Vagina (tissue), 2 donors: ENCODE results near the gene C1QTNF2. TPM values are rescaled to one million over a fixed set of nuclear protein-coding genes. Genes with fewer than 3 reads are reported as not detected.

ENCODE experiments used
- DNase-seq, 2 donors: peaks; one replicate each; pipeline ENCODE4 v3.0.0-alpha.2; 2017; ENCODE audit errors: extremely low spot score in 2 of 2
- H3K27ac ChIP-seq: fragments of 200-600 bp; sonication (generic); one replicate; pipeline ENCODE4 v1.5.1; 2019
- H3K27me3 ChIP-seq: fragments of 200-600 bp; sonication (generic); one replicate; pipeline ENCODE4 v1.5.1; 2019
- H3K36me3 ChIP-seq, 2 donors: fragments of 200-600 bp; sonication (generic); one replicate each; pipeline ENCODE4 v1.5.1; 2017 to 2019
- H3K4me1 ChIP-seq: fragments of 200-600 bp; sonication (generic); one replicate; pipeline ENCODE4 v1.5.1; 2019
- H3K4me3 ChIP-seq, 2 donors: fragments of 200-600 bp; sonication (generic); 1 replicate in 1 of 2; 2 replicates in 1 of 2; pipeline ENCODE4 v1.5.1; 2016 to 2019
- H3K9me3 ChIP-seq: fragments of 200-600 bp; sonication (generic); one replicate; pipeline ENCODE4 v1.5.1; 2019
- POLR2A ChIP-seq, 2 donors: fragments of 450-650 bp; IDR thresholded peaks; one replicate each; pipeline ENCODE4 v1.6.1; 2017; ENCODE audit warnings: antibody characterized with exemption in 2 of 2, mild to moderate bottlenecking in 2 of 2, moderate library complexity in 2 of 2
- POLR2AphosphoS5 ChIP-seq, 2 donors: sonication (generic); formaldehyde crosslinking; IDR thresholded peaks; one replicate each; pipeline ENCODE4 v1.9.0; 2017; ENCODE audit warnings: antibody characterized with exemption in 2 of 2, mild to moderate bottlenecking in 2 of 2, low read depth in 1 of 2; ENCODE audit not compliant: insufficient read depth in 1 of 2
- intact Hi-C: fragments of 100-400 bp; cut with DNase I; formaldehyde crosslinking; loops from one replicate; pipeline ENCODE4 v1.15.1; 2023
- total RNA-seq: library from RNA; depleted of rRNA; stranded (reverse); fragments of >200 nt; gene quantifications from one replicate; pipeline ENCODE4 v1.2.3, GENCODE V29; 2016
- TF ChIP-seq, protein P1 (sequence below), 3 experiments: fragments of 450-650 bp in 2 of 3; fragments of 200-600 bp in 1 of 3; sonication (generic) in 1 of 3; IDR thresholded peaks; one replicate each; pipeline ENCODE4 v1.5.1; 2017 to 2019; ENCODE audit warnings: antibody characterized with exemption in 3 of 3, mild to moderate bottlenecking in 2 of 3, moderate library complexity in 2 of 3

The C1QTNF2 gene
- total RNA-seq, 1 donor from 2014 or later, result 1.7 TPM

DNA sequence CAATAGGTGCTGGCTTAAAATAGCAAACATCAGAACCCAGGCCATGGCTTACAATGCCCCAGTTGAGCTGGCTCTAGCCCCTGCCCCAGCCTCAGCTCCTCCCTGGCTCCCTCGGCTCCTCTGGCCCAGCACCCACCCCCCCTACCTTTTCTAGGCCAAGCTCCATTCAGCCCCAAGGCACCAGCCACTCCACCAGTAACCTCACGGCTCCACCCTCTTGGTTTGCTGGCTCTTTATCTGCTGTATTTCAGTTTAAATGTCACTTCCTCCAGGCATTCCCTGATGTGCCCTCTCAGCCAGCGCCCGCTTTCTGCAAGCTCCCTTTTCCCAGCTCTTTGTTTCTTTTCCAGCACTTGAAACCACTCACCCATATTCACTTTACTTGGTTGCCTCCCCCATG lies 10.6 kb downstream of the C1QTNF2 start:
- H3K27me3 ChIP-seq, result no peaks in the 10 kb centered on the region
- intact Hi-C loops, result no loop called here
- TF ChIP-seq POLR2A (IDR thresholded peaks at IDR 0.05) (no peak), POLR2AphosphoS5 (IDR thresholded peaks at IDR 0.05; ENCODE audit: insufficient read depth in 1 of 2, low read depth in 1 of 2) (no peak)
- TF ChIP-seq, protein P1, sequence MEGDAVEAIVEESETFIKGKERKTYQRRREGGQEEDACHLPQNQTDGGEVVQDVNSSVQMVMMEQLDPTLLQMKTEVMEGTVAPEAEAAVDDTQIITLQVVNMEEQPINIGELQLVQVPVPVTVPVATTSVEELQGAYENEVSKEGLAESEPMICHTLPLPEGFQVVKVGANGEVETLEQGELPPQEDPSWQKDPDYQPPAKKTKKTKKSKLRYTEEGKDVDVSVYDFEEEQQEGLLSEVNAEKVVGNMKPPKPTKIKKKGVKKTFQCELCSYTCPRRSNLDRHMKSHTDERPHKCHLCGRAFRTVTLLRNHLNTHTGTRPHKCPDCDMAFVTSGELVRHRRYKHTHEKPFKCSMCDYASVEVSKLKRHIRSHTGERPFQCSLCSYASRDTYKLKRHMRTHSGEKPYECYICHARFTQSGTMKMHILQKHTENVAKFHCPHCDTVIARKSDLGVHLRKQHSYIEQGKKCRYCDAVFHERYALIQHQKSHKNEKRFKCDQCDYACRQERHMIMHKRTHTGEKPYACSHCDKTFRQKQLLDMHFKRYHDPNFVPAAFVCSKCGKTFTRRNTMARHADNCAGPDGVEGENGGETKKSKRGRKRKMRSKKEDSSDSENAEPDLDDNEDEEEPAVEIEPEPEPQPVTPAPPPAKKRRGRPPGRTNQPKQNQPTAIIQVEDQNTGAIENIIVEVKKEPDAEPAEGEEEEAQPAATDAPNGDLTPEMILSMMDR (IDR thresholded peaks at IDR 0.05), result no peak
- H3K36me3 ChIP-seq, result no peaks in the 10 kb centered on the region
- DNase-seq, result no peak
- H3K27ac ChIP-seq, result no peak overlapping the region
- no peaks in the 10 kb centered on the region for H3K9me3 ChIP-seq
- no peak overlapping the region for H3K4me3 ChIP-seq
- H3K4me1 ChIP-seq, result peaks cover 25% of the 10 kb centered on the region

DNA sequence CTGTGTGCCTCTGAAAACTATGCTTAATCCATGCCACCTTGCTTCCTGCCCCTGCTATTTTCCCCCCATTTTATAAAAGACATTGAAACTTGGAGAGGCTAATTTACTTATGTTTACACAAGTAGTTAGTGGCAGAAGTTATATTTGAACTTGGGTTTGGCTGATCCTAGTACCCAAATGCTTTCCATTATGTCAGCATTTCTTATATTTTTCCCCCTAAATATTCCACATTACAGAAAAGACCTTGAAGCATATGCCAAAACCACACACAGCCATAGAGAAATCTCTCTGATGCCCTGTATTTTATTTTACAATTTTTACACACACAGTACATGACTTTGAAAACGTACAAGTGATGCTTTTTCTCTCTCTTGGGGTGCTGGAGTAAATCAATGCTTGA lies 11.2 kb downstream of the C1QTNF2 start:
- H3K27me3 ChIP-seq, result no peaks in the 10 kb centered on the region
- no peaks in the 10 kb centered on the region for H3K9me3 ChIP-seq
- H3K36me3 ChIP-seq, result no peaks in the 10 kb centered on the region
- DNase-seq, result no peak
- peaks cover 25% of the 10 kb centered on the region for H3K4me1 ChIP-seq
- no peak for TF ChIP-seq POLR2A (IDR thresholded peaks at IDR 0.05)
- TF ChIP-seq POLR2AphosphoS5 (IDR thresholded peaks at IDR 0.05; ENCODE audit: insufficient read depth in 1 of 2, low read depth in 1 of 2), result no peak
- TF ChIP-seq, protein P1 (IDR thresholded peaks at IDR 0.05), result no peak
- intact Hi-C loops, result no loop called here
- no peak overlapping the region for H3K4me3 ChIP-seq
- no peak overlapping the region for H3K27ac ChIP-seq

DNA sequence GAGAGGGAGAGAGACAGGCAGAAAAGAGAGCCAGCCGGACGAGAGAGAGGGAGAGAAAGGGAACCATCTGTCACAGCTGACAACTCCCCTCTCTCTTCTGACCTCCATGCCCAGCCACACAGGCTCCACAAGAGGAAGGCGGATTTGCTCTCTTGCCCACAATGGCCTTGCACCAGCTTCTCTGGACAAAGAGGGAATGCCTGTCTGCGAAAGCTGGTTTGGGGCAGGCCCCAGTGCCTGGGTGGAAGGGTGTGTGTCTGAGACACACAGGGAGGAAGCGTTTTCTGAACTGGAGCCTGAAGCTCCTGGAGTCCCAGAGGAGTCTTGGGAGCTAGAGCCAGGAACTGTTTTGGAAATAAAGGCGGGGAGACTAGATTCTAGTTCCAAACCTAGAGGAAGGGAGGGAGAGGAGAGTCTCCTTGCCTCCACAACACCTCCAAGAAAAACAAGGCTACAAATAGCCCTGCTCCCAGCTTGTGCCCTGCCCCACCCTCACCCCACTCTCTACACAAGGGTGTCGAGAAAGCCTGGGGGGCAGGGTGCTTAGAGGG lies 12.5 kb downstream of the C1QTNF2 start:
- Histone ChIP-seq H3K27ac (peak overlapping the region; percentile 71), H3K9me3 (no peaks in the 10 kb centered on the region), H3K4me3 (no peak overlapping the region), H3K4me1 (peaks cover 25% of the 10 kb centered on the region), H3K36me3 (no peaks in the 10 kb centered on the region), H3K27me3 (no peaks in the 10 kb centered on the region)
- intact Hi-C loops, result no loop called here
- DNase-seq, result no peak
- TF ChIP-seq, protein P1 (IDR thresholded peaks at IDR 0.05), result no peak
- TF ChIP-seq POLR2AphosphoS5 (IDR thresholded peaks at IDR 0.05; ENCODE audit: insufficient read depth in 1 of 2, low read depth in 1 of 2), result peak in 1 of 2 donors; percentile 31

DNA sequence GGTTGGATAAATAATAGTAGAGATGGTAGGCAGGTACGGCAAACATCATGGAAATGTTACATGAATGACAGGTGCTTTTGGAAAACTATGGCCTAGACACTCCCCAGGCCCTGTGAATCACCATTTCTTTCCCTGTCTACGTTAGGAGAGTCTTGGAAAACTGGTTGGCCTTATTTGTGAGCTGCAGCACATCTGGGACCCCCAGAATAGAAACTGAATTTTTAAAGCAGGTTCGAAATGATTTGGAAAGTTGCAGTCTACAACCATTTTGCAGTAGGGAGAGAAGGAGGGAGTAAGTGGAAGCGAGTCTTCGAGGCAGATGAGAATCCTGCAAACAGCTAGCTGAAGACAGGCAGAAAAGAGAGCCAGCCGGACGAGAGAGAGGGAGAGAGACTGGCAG lies 13.0 kb downstream of the C1QTNF2 start:
- no peaks in the 10 kb centered on the region for H3K9me3 ChIP-seq
- H3K36me3 ChIP-seq, result no peaks in the 10 kb centered on the region
- intact Hi-C loops, result no loop called here
- no peak overlapping the region for H3K4me3 ChIP-seq
- DNase-seq, result no peak
- TF ChIP-seq, protein P1 (IDR thresholded peaks at IDR 0.05), result no peak
- TF ChIP-seq POLR2A (IDR thresholded peaks at IDR 0.05), result no peak
- no peak for TF ChIP-seq POLR2AphosphoS5 (IDR thresholded peaks at IDR 0.05; ENCODE audit: insufficient read depth in 1 of 2, low read depth in 1 of 2)
- peaks cover 25% of the 10 kb centered on the region for H3K4me1 ChIP-seq
- peak overlapping the region; percentile 71 for H3K27ac ChIP-seq
- no peaks in the 10 kb centered on the region for H3K27me3 ChIP-seq

DNA sequence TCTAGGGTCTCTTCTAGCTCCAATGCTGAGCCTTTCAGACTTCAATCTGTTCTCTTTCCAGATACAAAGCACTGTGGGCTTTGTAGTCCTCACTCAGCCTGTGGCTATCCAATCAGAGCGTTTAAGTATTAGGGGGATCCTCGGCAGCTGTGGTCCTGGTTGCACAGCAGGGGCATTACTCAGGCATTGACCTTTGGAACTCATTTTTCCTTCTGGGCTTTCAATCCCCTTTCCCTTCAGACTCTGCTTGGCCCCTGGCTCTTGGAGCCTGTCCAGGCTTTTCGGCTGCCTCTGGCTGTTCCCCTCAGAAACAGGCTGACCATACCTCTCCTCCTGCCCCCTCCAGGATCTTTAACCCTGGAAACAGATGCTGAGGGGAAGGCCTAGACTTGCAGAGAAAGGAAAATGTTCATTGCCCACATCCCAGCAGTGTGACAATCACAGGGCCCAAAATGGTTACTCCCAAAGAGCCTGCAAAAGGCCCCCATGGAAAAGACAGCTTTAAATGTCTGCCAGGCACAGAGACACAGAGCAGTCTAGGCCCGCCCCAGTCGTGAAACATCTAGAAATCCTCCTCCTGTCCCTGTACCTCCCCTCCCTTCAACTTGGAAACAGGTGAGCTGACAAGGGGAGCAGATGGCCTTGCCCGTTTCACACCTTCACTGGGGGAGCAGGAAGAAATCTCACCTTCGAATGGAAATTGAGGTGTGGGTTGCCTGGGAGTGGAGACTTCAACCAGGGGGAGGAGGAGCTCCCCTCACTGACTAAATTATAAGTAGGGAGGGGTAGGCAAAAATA lies 13.7 kb downstream of the C1QTNF2 start:
- H3K4me1 ChIP-seq, result peaks cover 25% of the 10 kb centered on the region
- no peak for DNase-seq
- intact Hi-C loops, result no loop called here
- H3K27ac ChIP-seq, result peak overlapping the region; percentile 71
- no peaks in the 10 kb centered on the region for H3K9me3 ChIP-seq
- no peak overlapping the region for H3K4me3 ChIP-seq
- no peaks in the 10 kb centered on the region for H3K27me3 ChIP-seq
- no peaks in the 10 kb centered on the region for H3K36me3 ChIP-seq
- TF ChIP-seq POLR2A (IDR thresholded peaks at IDR 0.05), result no peak
- TF ChIP-seq, protein P1 (IDR thresholded peaks at IDR 0.05), result no peak
- TF ChIP-seq POLR2AphosphoS5 (IDR thresholded peaks at IDR 0.05; ENCODE audit: insufficient read depth in 1 of 2, low read depth in 1 of 2), result no peak
